ENCODE data around the gene SLC2A6. TPM values are rescaled to one million over a fixed set of nuclear protein-coding genes. Genes with fewer than 3 reads are reported as not detected.
A peak's percentile ranks its signal among the peaks of the same experiment; 100 is the strongest.

SLC2A6 gene
- total RNA-seq, 4 donors from 2014 or later = 1.1 to 3.8 (median 2.5) TPM

DNA sequence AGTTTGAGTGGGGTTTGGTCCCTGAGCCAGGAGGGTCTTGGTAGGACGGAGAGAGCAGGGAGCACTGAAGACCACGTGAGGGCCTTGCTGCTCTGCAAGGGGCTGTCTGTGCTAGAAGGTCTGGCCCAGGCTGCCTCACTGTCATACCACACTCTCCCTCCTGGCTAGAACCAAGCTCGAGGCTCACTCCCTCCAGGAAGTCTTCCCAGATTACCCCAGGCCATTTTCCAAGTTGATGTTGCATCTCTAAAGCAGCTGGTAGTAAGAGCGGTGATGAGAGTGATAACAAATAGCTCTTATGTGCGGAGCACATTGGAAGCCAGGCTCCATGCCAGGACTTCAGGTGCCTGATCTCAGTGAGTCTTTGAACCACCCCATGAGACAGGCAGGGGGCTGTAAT, 39.3 kb upstream of the SLC2A6 start:
- H3K4me3 ChIP-seq (replicated peaks in 1 of 3) = no peak overlapping the region
- no peak overlapping the region for H3K27ac ChIP-seq
- no peaks in the 10 kb centered on the region for H3K27me3 ChIP-seq
- TF ChIP-seq CTCF (IDR thresholded peaks at IDR 0.05) (no peak), POLR2A (IDR thresholded peaks at IDR 0.05) (no peak)
- no peaks in the 10 kb centered on the region for H3K36me3 ChIP-seq
- peaks cover 22 to 36% of the 10 kb centered on the region in 2 donors for H3K4me1 ChIP-seq
- 82 to 93% methylated on average over 5 of the region's 5 CpGs for WGBS, 2 donors
- no peaks in the 10 kb centered on the region for H3K9me3 ChIP-seq
- DNase-seq = no peak
- intact Hi-C loops (cut with DNase I) = no loop called here

GRCh38 chr9:133517711-133518110, 38.8 kb upstream of the SLC2A6 start:
- intact Hi-C loops (cut with DNase I) = no loop called here
- TF ChIP-seq CTCF (IDR thresholded peaks at IDR 0.05) (no peak), POLR2A (IDR thresholded peaks at IDR 0.05) (no peak)
- no peak for DNase-seq
- Histone ChIP-seq H3K4me1 (peaks cover 22 to 38% of the 10 kb centered on the region in 2 donors), H3K4me3 (replicated peaks in 1 of 3) (no peak overlapping the region), H3K27ac (no peak overlapping the region), H3K36me3 (no peaks in the 10 kb centered on the region), H3K27me3 (no peaks in the 10 kb centered on the region), H3K9me3 (no peaks in the 10 kb centered on the region)
- WGBS, 2 donors = 84 to 90% methylated on average over 2 to 7 of the region's 8 CpGs

DNA sequence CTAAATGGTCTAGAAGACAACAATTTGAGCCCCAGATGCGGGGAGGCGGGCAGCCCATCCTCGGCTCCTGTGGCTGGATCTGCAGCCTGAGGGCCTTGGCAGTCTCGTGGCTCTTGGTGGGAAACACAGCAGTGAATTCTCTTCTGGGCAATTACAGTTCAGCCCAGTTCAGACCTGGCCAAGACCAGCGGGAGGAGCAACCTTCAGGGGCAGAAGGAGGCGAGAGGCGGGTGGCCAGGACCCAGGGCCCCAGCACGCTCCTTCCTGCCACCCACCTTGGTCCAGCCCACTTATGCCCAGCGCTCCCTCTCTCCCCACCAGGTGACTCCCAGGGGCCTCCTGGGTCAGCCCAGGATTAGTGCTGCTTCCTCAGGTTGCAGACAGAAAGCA, 38.1 kb upstream of the SLC2A6 start:
- TF ChIP-seq CTCF (IDR thresholded peaks at IDR 0.05) = no peak
- TF ChIP-seq POLR2A (IDR thresholded peaks at IDR 0.05) = no peak
- no peaks in the 10 kb centered on the region for H3K36me3 ChIP-seq
- H3K27ac ChIP-seq = no peak overlapping the region
- peaks cover 22 to 38% of the 10 kb centered on the region in 2 donors for H3K4me1 ChIP-seq
- intact Hi-C loops (cut with DNase I) = no loop called here
- H3K4me3 ChIP-seq (replicated peaks in 1 of 3) = no peak overlapping the region
- H3K9me3 ChIP-seq = no peaks in the 10 kb centered on the region
- DNase-seq = no peak
- WGBS, 2 donors = 87 to 92% methylated on average over 4 to 9 of the region's 9 CpGs
- H3K27me3 ChIP-seq = no peaks in the 10 kb centered on the region

DNA sequence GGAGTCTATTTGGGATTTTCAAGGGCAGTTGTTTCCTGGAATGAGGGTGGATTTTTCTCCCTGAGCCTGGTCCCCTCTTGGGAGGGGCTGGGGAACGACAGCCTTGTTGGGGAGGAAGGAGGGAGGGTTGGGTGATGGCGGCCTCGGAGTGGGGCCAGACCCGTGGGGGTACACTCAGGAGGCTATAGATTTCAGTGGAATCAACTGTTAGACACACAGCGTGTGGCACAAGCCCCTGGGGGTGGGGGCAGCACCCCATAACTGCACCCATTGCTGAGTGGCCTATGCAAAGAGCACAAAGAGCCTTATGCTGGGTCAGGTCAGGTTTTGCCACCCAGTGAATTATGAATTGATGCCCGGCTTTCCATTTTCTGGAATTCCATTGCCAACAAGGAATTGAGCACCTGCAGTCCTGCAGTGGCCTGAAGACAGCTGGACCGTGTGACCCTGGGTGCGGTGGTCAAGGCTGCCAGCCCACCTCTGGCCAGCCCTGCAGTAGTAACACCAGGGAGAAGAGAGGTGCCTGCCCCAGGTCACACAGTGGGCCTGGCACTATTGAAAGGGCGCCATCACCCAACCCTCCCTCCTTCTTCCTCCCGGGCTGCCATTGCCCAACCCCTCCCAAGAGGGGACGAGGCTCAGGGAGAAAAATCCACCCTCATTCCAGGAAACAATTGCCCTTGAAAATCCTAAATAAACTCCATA, 37.5 kb upstream of the SLC2A6 start:
- Histone ChIP-seq H3K27me3 (no peaks in the 10 kb centered on the region), H3K4me1 (peaks cover 22 to 38% of the 10 kb centered on the region in 2 donors), H3K27ac (no peak overlapping the region), H3K4me3 (replicated peaks in 1 of 3) (no peak overlapping the region), H3K9me3 (no peaks in the 10 kb centered on the region), H3K36me3 (no peaks in the 10 kb centered on the region)
- TF ChIP-seq CTCF (IDR thresholded peaks at IDR 0.05) = no peak
- TF ChIP-seq POLR2A (IDR thresholded peaks at IDR 0.05) = no peak
- 46 to 55% methylated on average over 8 to 11 of the region's 11 CpGs for WGBS, 2 donors
- intact Hi-C loops (cut with DNase I) = no loop called here
- no peak for DNase-seq

GRCh38 chr9:133515615-133516255, 36.8 kb upstream of the SLC2A6 start:
- Histone ChIP-seq H3K9me3 (no peaks in the 10 kb centered on the region), H3K27me3 (no peaks in the 10 kb centered on the region), H3K4me3 (replicated peaks in 1 of 3) (no peak overlapping the region), H3K27ac (no peak overlapping the region), H3K36me3 (no peaks in the 10 kb centered on the region), H3K4me1 (peaks cover 22 to 38% of the 10 kb centered on the region in 2 donors)
- 58 to 68% methylated on average over 13 to 17 of the region's 17 CpGs for WGBS, 2 donors
- intact Hi-C loops (cut with DNase I) = no loop called here
- peak; percentile 60 to 82 for DNase-seq
- TF ChIP-seq POLR2A (IDR thresholded peaks at IDR 0.05) (no peak), CTCF (IDR thresholded peaks at IDR 0.05) (no peak)
